HG03025 (cell line): ENCODE results near the gene STEAP1B.
"Not testable (repeated sequence)": the region's sequence is repeated elsewhere in the genome, so short reads cannot be mapped to it uniquely, and the experiment has no call there.

Experiments used
- ATAC-seq: cut with Tn5 transposase; IDR thresholded peaks from one replicate; pipeline ENCODE4 v1.9.1; 2021; ENCODE audit warnings: mild to moderate bottlenecking, moderate library complexity; ENCODE audit not compliant: unreplicated experiment, low FRiP score

Gene STEAP1B

DNA sequence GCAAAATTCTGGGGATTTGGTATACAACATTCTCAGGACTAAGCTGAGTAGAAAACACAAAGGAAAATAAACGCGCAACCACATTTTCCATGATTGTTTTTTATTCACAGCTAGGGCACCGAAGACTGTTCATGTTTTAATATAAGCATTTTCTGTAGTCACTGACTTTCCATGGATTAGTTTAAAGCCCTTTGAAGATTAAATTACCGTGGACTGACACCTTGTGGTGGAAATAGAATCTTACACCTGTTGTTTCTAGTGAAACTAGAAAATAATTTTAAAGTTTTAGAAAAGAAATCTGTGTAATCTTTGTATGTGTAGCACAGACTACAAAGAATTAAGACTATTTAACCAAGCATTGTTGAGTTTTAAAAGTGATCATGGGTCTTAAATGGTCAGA, 1.3 kb upstream of the STEAP1B start:
- not testable (repeated sequence) for ATAC-seq

DNA sequence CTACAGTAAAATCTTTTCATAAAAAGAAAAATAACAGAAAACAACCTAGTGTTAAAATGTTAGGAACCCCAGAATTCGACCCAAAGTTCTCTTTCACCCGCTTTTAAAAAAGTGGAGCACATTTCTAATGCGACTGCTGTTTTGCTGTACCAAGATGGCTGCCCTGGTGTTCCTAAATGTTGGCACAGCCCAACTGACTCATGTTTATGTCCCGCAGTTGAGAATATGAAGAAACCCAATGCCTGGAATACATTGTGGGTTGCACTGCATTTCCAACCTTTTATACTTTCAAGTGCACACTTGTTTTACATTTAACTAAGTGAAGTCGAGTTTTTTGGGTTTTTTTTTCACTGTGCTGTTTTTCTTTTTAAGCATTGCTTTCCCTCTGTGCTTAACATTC, 944 bp downstream of the STEAP1B start:
- ATAC-seq = no peak

DNA sequence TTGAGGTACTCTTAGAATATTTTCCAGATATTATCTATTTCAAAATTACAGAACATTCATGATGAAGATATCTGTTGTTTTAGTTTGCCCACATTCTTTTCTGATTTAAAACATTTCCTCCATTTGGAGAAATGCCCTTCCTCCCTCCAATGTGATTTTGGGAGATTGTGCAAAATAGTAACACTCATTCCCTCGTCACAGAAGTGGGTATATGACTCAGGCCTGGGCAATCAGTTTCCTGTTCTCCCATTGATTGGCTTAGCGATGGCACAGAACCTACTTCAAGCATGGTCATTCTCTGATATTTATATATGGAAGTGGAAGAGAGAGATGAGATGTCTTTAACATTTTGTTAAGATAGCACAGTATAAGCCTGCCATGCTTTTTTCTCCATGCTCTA, 3.1 kb downstream of the STEAP1B start:
- ATAC-seq = not testable (repeated sequence)

DNA sequence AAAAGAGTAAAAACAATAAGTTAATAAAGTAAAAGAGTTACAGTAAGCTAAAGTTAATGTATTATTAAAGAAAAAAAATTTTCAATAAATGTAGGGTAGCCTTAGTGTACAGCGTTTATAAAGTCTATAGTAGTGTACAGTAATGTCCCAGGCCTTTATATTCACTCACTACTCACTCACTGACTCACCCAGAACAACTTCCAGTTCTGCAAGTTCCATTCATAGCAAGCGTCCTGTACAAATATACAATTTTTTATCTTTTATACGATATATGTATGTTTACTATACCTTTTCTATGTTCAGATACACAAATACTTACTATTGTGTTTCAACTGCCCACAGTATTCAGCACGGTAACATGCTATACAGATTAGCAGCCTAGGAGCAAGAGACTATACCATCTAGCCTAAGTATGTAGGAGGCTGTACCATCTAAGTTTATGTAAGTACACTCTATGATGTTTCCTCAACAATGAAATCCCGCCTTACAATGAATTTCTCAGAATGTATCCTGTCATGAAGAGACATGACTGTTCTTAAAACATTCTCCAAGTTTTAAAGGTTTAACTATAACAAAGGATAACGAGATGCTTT, 3.6 kb downstream of the STEAP1B start:
- not testable (repeated sequence) for ATAC-seq

DNA sequence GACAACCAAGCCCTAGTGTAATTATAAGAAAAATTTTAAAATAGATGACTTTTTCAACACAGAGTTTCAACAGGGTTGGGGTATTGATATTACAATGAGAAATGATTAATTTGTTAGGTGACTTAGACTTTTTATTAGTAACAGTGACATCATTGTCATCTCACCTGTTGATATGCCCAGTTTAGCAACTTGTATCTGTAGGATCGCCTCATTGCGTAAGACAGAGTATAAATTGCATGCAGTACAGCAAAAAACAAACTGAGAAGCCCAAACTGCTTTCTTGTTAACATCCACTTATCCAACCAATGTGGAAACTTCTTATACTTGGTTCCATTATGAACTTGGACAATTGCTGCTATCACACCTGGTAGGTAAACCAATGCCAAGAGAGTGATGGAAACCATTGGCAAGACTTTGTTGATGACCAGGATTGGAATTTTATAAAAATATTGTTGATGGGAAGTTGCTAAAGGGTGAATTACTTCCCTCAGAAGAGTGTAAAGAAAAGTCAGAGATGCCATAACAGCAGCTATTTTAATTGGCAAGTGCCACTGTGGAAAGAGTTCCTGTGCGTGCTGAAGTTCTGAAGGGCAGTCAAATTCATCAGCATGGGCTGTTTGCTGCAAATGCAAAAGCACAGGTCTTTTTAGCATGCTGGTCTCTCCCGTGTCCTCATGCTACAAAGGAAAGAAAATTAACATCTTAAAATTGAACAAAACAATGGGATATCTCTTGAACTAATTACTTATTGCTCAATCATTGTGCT, 6.6 kb downstream of the STEAP1B start:
- not testable (repeated sequence) for ATAC-seq

DNA sequence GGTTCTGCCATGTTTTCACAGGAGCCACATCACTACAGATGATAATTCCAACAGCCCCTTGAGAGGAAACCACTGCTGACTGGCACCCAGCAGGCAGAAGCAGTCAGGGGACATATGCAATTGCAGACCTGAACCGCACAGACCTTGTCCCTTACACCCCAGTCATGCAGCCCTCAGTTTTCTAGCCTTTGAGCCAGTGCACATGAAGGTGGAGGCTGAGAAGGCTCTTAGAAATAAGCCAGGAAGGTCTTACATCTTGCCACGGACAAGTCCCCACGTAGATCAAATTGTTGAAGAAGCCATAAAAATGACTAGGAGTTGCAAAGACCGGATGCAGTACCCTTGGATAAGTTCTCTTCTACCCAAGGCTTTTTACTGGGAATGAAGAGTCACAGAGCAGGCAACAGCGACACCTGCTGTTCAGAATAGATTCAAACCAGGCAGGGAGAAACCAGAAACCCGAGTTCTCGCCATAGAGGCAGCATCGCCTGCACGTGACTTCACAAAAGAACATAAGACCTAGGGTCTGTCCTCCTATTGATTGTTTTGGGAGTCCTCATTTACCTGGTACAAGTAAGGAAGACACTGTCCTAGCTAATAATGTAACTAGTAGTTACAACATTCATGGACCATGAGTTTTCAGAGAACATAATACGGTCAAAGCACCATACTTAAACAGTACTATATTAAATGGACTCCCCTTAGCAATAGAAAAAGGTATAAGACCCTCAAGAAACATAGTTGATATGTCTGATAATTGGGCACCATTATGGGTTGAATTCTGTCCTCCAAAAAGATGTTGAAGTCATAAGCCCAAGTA, 11.1 kb downstream of the STEAP1B start:
- ATAC-seq = no peak

DNA sequence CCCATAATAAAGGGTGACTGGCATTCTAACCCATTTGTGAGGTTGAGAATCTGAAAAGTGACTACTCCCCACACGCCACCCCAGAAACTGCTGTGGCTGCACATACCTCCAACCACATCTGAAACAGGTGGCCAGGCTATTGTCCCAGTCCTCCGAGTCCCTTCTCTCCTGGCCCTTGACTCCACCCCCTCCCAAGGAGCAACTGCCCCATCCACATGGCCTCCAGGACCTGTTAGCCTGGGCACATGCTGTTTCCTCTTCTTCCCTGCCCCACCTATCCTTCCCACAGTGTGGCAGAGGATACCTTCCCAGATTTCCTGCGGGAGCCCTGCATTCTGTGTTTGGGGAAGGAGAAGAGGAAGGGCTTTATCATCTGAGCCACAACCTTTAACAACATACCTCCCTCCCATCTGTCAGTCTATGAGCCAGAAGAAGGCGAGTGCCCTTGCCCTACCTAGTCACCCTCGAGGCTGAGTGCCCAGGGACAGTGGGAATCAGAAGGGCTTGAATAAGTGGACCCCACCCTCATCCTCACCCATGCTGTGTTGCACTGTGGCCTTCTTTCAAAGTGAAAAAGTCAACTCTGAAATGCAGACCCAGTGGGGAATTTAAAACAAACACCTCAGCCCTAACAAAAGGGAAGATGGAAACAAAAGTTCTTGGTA, 11.9 kb downstream of the STEAP1B start:
- no peak for ATAC-seq

DNA sequence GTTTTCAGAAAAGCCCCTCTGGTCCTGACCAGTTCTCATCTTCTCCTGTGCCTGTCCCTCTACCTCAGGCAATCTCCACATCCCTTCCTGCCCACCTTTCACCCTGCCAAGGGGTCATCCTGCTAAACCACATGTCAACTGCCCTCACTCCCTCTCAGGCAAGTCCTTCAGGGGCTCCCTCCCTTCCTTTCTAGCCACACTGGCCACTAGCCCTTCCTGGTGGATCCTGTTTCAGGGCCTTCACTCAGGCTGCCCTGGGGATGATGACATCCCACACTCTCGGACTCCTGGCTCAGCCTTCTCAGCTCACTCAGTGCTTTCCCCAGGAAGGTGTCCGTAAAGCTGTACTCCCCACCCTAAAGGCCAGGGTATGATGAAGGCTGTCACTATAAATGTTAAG, 13.4 kb downstream of the STEAP1B start:
- no peak for ATAC-seq

DNA sequence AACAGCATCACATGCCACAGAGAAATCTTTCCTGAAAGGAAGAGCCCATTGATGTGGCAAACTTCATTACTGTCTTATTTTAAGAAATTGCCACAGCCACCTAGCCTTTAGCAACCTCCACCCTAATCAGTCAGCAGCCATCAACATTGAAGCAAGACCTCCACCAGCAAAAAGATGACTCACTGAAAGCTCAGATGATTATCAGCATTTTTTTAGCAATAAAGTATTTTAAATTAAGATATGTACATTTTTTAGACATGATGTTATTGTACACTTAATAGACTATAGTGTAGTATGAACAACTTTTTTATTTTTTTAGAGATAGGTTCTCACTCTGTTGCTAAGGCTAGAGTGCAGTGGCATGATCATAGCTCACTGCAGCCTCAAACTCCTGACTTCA, 14.8 kb downstream of the STEAP1B start:
- ATAC-seq = no peak

DNA sequence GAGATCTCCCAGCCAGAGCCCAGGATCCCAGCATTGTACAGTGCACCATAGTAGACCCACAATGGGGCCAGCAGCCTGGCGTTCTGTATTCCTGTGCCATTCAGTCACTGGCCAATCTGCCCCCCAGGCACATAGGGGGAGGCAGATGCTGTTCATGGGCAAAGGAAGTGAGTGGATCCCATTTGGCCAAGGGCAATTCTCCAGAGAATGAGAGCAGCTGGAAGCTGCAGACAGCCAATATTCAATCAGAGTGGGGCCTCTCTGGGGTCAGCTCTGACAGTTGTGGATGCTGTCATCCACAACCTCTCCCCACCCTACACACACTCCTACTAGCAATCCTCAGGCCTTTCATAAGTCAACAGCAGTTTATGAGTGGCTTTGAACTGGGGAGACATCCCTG, 17.5 kb downstream of the STEAP1B start:
- no peak for ATAC-seq

DNA sequence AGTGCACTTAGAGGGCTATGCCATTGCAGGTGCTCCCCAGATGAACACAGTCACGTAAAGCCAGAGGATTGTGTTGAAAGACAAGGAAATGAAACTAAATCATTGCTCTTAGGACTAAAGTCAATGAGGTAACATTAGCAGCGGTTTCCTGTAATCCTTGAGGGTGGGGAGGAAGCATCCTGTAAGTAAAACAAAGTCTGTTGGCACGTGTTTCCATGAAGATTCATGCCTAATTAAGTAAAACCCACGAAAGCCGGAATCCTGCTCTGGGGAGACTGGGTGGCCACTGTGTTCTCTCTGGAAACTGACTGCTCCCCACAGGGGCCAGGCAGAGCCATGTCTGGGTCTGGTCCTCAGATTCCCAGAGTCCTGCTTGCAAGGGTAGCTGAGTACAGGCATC, 18.3 kb downstream of the STEAP1B start:
- no peak for ATAC-seq

DNA sequence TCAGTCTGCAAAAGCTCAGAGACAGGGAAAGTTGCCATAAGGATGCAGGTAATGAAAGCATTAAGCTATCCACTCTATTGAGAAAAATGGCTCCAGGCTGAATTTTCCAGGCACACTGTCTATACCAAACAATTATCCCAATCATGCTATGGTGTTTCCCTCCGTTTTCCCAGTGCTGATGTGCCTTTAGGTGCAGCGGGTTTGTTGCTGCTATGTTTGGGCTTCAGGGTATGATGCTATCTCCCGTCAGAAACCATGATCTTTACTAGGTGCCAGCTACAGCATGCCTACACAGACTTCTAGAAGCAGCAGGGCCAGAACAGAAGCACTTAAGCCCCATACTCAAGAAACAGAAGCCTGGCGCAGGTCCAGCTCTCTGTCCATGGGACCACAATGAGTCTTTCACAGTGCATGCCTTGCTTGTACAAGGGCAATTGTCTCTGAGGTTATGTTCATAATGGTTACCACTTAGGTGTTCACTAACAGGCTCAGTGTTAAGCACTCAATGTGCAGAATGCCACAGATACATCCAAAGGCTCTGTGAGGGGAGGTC, 19.4 kb downstream of the STEAP1B start:
- ATAC-seq = no peak

DNA sequence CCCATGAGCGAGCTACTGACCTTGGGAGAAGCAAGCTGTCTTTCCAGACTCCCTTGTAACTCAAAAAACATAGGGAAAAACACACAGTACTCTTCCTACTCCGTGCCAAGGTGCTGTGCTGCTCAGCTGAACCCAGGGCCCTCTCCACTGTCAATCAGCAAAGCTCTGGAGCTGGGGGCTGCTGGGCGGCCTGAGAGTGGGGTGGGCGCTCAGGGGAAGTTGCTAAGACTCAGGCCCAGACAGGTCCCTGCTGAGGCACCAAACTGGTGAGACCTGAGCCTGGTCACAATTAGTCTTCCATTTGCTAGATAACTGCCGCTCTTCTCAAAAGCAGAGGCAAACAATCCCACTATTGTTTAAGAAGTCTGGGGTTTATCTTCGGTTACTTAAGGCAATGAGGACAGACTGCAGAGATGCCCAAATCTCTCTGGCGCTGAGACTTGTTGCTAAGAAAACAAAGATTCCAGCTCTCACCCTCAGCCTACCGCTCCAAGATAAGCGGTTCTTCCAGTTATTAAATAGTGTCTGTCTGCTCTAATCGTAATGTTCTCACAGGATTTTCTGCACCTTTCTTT, 22.0 kb downstream of the STEAP1B start:
- ATAC-seq = no peak

DNA sequence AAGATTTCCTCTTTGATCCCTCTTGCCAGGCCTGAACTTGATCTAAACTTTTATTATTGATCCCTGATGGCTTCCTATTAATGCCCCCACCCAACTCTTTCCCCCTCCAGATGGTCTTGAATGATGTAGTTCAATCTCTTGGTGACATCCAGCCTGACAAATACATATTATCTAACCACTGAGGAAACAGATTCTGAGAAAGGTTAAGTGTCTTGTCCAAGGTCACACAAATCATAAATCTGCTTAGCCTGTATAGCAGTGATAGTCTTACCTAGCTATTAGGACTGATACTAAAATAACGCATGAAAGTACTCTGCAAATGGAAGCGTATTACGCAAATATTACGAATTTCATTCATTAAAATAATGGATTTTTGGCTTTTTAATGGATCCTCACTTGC, 22.7 kb downstream of the STEAP1B start:
- ATAC-seq = no peak

DNA sequence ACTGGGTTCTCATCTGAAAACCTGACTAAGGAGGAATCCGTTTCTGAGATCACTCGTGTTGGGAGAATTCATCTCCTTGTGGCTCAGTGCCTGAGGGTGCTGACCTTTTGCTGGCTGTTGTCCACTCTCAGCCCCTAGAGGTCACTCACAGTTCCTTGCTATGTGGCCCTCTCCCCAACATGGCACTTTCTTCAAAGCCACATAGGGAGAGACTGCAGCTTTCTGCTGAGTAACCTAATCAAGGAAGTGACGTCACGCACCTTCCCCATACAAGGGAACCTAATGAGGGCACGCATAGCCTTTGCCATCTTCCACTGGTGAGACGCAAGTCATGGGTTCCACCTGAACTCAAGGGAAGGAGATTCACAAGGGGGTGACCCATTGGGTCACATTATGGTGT, 23.2 kb downstream of the STEAP1B start:
- ATAC-seq = no peak

DNA sequence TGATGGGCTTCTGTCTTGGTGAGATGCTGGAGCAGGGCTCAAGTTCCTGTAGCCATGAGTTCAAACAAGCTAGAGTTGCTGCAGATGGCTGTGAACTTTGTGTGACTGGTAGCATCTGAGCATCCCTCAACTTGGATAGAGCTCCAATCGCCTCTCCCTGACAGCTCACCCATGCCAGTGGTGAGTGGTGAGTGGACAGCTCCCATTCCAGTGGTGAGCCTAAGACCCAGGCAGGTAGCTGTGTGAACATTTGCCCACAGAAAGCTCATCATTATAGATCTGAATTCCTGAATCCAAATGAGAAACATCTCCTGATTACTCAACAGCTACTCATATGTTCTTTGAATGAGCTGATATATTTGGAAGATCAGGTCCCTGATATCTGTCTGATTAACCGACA, 25.3 kb downstream of the STEAP1B start:
- ATAC-seq = no peak

DNA sequence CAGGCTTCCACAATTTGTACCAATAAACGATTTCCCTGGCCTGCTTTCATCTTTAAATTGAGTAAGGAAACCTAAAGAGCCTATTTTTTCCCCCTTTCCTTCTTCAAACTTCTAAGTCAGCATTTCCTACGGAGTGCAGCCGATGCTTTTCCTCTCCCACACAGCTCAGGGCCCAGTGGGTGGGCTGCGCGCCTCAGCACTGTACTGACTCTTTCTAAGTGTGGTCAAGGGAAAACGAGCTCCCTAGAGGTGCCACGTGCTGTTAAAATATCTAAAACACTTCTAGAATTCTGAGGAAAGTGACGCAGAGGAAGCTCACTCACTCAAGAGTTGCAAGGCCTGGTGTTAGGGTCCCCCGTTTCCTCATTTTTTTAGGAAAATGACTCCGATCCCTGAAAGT, 29.0 kb downstream of the STEAP1B start:
- ATAC-seq = no peak

DNA sequence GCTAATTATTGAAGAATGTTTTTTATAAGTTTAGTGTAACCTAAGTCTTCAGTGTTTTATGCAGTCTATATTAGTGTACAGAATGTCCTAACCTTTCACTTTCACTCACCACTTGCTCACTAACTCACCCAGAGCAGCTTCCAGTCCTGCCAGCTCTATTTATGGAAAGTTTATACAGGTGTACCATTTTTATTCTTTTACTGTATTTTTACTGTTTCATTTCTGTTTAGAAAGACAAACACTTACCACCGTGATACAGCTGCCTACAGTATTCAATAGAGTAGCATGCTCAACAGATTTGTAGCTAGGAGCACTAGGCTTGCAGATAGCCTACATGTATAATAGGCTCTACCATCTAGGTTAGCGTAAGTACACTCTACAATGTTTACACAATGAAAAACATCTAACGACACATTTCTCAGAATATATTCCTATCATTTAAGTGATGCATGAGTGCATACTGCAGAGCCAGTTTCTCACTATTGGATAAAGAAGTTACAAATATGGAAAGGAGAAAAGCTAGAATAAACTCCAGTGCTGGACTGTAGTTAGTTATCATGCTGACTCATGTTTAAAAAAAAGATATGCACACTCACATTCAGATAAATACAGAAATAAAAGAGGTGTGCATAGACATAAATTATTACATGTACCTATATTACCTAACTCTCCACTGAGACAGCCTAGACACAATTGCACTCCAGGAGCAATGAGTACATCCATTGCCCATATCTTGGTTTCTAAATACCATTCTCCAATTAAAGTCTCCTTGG, 30.4 kb downstream of the STEAP1B start:
- ATAC-seq = no peak

DNA sequence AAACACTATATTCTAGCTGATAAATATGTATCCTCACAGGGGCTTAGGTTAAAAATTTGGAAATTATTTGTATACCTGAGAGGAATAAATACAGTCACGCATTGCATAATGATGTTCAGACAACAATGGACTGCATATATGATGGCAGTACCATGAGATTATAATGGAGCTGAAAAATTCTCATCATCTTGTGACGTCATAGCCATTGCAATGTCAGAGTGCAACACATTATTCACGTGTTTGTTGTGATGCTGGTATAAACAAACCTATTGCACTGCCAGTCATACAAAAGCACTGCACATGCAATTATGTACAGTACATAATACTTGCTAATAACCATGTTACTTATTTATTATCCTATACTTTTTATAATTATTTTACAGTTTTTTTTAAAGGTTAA, 31.4 kb downstream of the STEAP1B start:
- no peak for ATAC-seq

DNA sequence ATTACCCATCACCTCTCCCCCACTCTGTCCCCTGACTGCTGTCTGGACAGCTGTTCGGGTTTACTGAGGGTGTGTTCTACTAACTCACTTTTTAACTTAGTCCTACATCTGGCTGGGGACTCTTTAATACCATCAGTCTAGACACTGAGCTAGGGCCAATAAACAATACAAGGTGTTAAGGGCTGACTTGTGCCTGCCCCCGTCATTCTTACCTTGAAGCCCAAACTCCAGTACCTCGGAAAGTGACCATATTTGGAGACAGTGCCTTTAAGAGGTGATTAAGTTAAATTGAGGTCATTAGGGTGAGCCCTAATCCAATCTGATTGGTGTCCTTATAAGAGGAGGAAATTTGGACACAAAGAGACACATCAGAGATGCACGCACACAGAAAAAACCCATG, 35.7 kb downstream of the STEAP1B start:
- ATAC-seq = no peak
